COR-L47 (cell line): Measurements from ENCODE around the gene PCDHGC5.

Source experiments
- DNase-seq: peaks from one replicate; lab custom pipeline; 2025; lab: John Stamatoyannopoulos, UW

Gene PCDHGC5

GRCh38 chr5:141529873-141530272 is 41.0 kb downstream of the PCDHGC5 start:
- DNase-seq: no peak

GRCh38 chr5:141532726-141533125 is 43.8 kb downstream of the PCDHGC5 start:
- DNase-seq: no peak

- DNase-seq: no peak
Measured at GRCh38 chr5:141533897-141534296, 45.0 kb downstream of the PCDHGC5 start.

- no peak for DNase-seq
Measured at GRCh38 chr5:141534492-141535213, 45.8 kb downstream of the PCDHGC5 start.
